Skeletal muscle tissue (tissue), 4 donors: ENCODE data around the gene LONP2. TPM values are rescaled to one million over a fixed set of nuclear protein-coding genes. Genes with fewer than 3 reads are reported as not detected.
"Not testable (repeated sequence)": the region's sequence is repeated elsewhere in the genome, so short reads cannot be mapped to it uniquely, and the experiment has no call there.

Experiments
- H3K27ac ChIP-seq: one replicate; pipeline ENCODE4 v1.7.0; 2013; ENCODE audit warnings: mild to moderate bottlenecking, low read depth, low read length, inconsistent platforms
- H3K27me3 ChIP-seq, 3 donors: one replicate each; pipeline ENCODE4 v1.7.0; 2013; ENCODE audit warnings: low read length in 3 of 3; ENCODE audit not compliant: control insufficient read depth in 3 of 3, insufficient read depth in 3 of 3
- H3K36me3 ChIP-seq, 3 donors: one replicate each; pipeline ENCODE4 v1.7.0; 2013; ENCODE audit warnings: low read length in 3 of 3; ENCODE audit not compliant: control insufficient read depth in 3 of 3, insufficient read depth in 3 of 3
- H3K4me1 ChIP-seq, 3 donors: one replicate each; pipeline ENCODE4 v1.7.0; 2013; ENCODE audit warnings: low read length in 3 of 3, mild to moderate bottlenecking in 3 of 3; ENCODE audit not compliant: control insufficient read depth in 3 of 3, insufficient read depth in 3 of 3
- H3K4me3 ChIP-seq, 3 donors: one replicate each; pipeline ENCODE4 v1.7.0; 2013; ENCODE audit warnings: low read length in 3 of 3
- H3K9ac ChIP-seq, 3 donors: one replicate each; pipeline ENCODE4 v1.7.0; 2013; ENCODE audit warnings: low read length in 3 of 3, mild to moderate bottlenecking in 3 of 3, moderate library complexity in 2 of 3, low read depth in 1 of 3
- H3K9me3 ChIP-seq, 3 donors: one replicate each; pipeline ENCODE4 v1.7.0; 2013; ENCODE audit warnings: low read length in 3 of 3; ENCODE audit not compliant: control insufficient read depth in 3 of 3
- total RNA-seq: library from RNA; depleted of rRNA; stranded (reverse); fragments of >200 nt; gene quantifications from one replicate; pipeline ENCODE4 v1.2.3, GENCODE V29; 2014
- donor health status: Osteomylitis.

The LONP2 gene
- total RNA-seq, 1 donor from 2014 or later: 44.4 TPM

- peak overlapping the region in 2 of 3 donors; percentile 51 to 69 for H3K9ac ChIP-seq
- peak overlapping the region; percentile 79 for H3K27ac ChIP-seq
- no peaks in the 10 kb centered on the region for H3K9me3 ChIP-seq
- H3K4me3 ChIP-seq: no peak overlapping the region
- peaks cover 14 to 25% (median 17%) of the 10 kb centered on the region in 3 donors for H3K4me1 ChIP-seq
- no peaks in the 10 kb centered on the region for H3K36me3 ChIP-seq
- H3K27me3 ChIP-seq: no peaks in the 10 kb centered on the region
These were observed 150.2 kb downstream of the LONP2 start for GRCh38 chr16:48394355-48394703.

- H3K4me3 ChIP-seq: no peak overlapping the region
- peaks cover 14 to 25% (median 17%) of the 10 kb centered on the region in 3 donors for H3K4me1 ChIP-seq
- no peaks in the 10 kb centered on the region for H3K36me3 ChIP-seq
- H3K27ac ChIP-seq: no peak overlapping the region
- no peak overlapping the region for H3K9ac ChIP-seq
- no peaks in the 10 kb centered on the region for H3K27me3 ChIP-seq
- no peaks in the 10 kb centered on the region for H3K9me3 ChIP-seq
These were observed 151.3 kb downstream of the LONP2 start for GRCh38 chr16:48395375-48395774.

- not testable (repeated sequence) for H3K4me1 ChIP-seq, H3K27ac ChIP-seq, H3K9me3 ChIP-seq, H3K27me3 ChIP-seq, H3K9ac ChIP-seq, H3K36me3 ChIP-seq, H3K4me3 ChIP-seq
These were observed 158.4 kb downstream of the LONP2 start for GRCh38 chr16:48402547-48402946.

DNA sequence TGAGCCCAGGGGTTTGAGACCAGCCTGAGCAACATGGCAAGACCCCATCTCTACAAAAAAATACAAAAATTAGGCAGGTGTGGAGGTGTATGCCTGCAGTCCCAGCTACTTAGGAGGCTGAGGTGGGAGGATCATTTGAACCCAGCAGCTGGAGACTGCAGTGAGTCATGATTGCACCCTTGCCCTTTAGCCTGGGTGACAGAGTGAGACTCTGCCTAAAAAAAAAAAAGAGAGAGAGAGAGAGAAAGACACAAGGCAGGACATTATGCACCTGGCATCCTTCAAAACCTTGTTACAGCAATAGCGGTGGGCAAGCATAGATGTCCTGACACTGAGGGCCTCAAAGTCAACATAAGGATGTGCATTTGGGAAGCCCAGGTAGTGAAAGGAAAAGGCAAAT is 161.1 kb downstream of the LONP2 start:
- Histone ChIP-seq H3K9ac (no peak overlapping the region), H3K27me3 (no peaks in the 10 kb centered on the region), H3K9me3 (no peaks in the 10 kb centered on the region), H3K4me3 (no peak overlapping the region), H3K36me3 (no peaks in the 10 kb centered on the region), H3K4me1 (no peaks in the 10 kb centered on the region), H3K27ac (no peak overlapping the region)

GRCh38 chr16:48405907-48406306 is 161.8 kb downstream of the LONP2 start:
- Histone ChIP-seq H3K9ac (no peak overlapping the region), H3K4me3 (no peak overlapping the region), H3K27ac (no peak overlapping the region), H3K36me3 (no peaks in the 10 kb centered on the region), H3K4me1 (no peaks in the 10 kb centered on the region), H3K27me3 (no peaks in the 10 kb centered on the region), H3K9me3 (no peaks in the 10 kb centered on the region)

Other genes with a start within 250 kb of the LONP2 start
- not detected for gene ABCC12, start 88.3 kb upstream of the LONP2 start, total RNA-seq
- not detected for gene ABCC11, start 3.2 kb downstream of the LONP2 start, total RNA-seq
- gene SIAH1, start 141.1 kb downstream of the LONP2 start, total RNA-seq: 53.8 TPM